ENCODE data around the gene POLE2.
"Not testable (repeated sequence)": the region's sequence is repeated elsewhere in the genome, so short reads cannot be mapped to it uniquely, and the experiment has no call there.

POLE2 gene

GRCh38 chr14:49687942-49688700, at the start of gene POLE2:
TSS of gene POLE2 (minus strand) at chr14:49688214. CDS start at chr14:49688203, 11 bp downstream.
- DNase-seq, result peak; percentile 89

- DNase-seq, result not testable (repeated sequence)
Measured at GRCh38 chr14:49735669-49736068, 47.7 kb upstream of the POLE2 start.

GRCh38 chr14:49733836-49734235, 45.8 kb upstream of the POLE2 start:
- DNase-seq, result no peak

GRCh38 chr14:49732896-49733295, 44.9 kb upstream of the POLE2 start:
- no peak for DNase-seq

GRCh38 chr14:49727171-49727570, 39.2 kb upstream of the POLE2 start:
- DNase-seq, result no peak

- DNase-seq, result not testable (repeated sequence)
Measured at GRCh38 chr14:49721733-49722435, 33.9 kb upstream of the POLE2 start.

- no peak for DNase-seq
Measured at GRCh38 chr14:49720744-49721143, 32.7 kb upstream of the POLE2 start.

GRCh38 chr14:49710993-49711392, 23.0 kb upstream of the POLE2 start:
- DNase-seq, result not testable (repeated sequence)

- DNase-seq, result not testable (repeated sequence)
Measured at GRCh38 chr14:49704471-49704870, 16.5 kb upstream of the POLE2 start.

GRCh38 chr14:49703965-49704364, 16.0 kb upstream of the POLE2 start:
- no peak for DNase-seq

GRCh38 chr14:49702725-49703124, 14.7 kb upstream of the POLE2 start:
- DNase-seq, result no peak

- DNase-seq, result not testable (repeated sequence)
Measured at GRCh38 chr14:49693735-49694124, 5.7 kb upstream of the POLE2 start.

GRCh38 chr14:49692811-49693734, 5.1 kb upstream of the POLE2 start, which contains the start of gene KLHDC1:
TSS of gene KLHDC1 (plus strand) at chr14:49693120. CDS start at chr14:49693195, 75 bp downstream.
- peak; percentile 73 for DNase-seq

GRCh38 chr14:49692193-49692757, 4.3 kb upstream of the POLE2 start:
- DNase-seq, result no peak

GRCh38 chr14:49691031-49691430, 3.0 kb upstream of the POLE2 start:
- DNase-seq, result no peak

GRCh38 chr14:49688701-49689030, 652 bp upstream of the POLE2 start:
- DNase-seq, result peak; percentile 14

- no peak for DNase-seq
Measured at GRCh38 chr14:49686425-49686824, 1.6 kb downstream of the POLE2 start.

- peak; percentile 51 for DNase-seq
Measured at GRCh38 chr14:49679271-49679670, 8.7 kb downstream of the POLE2 start.

GRCh38 chr14:49677643-49678042, 10.4 kb downstream of the POLE2 start:
- DNase-seq, result no peak

- no peak for DNase-seq
Measured at GRCh38 chr14:49673586-49673985, 14.4 kb downstream of the POLE2 start.

- DNase-seq, result no peak
Measured at GRCh38 chr14:49670475-49670874, 17.5 kb downstream of the POLE2 start.

GRCh38 chr14:49659526-49660455, 28.2 kb downstream of the POLE2 start:
- no peak for DNase-seq

Measured in activated CD4-positive, alpha-beta T cell treated with anti-CD3 and anti-CD28 coated beads, Interleukin-10, Interleukin-2, amounts not matched to agents 100 ng/mL and 50 ng/mL, durations not matched to agents 16 hours and 8 hours (primary cell).